ENCODE results near the gene MOSPD3. TPM values are rescaled to one million over a fixed set of nuclear protein-coding genes. Genes with fewer than 3 reads are reported as not detected.

Gene MOSPD3
- total RNA-seq, 1 experiment from 2014 or later: 16.7 TPM

DNA sequence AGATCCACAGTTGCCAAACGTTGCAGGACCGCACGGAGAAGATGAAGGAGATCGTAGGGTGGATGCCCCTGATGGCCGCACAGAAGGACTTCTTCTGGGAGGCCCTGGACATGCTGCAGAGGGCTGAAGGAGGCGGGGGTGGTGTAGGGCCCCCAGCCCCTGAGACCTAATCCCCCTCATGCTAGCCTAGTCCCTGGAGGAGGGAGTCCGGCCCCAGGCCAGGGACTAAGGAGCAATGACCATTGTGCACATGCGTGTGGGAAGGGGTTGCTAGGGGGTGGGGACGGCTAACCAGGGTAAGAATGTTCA is 11.7 kb upstream of the MOSPD3 start:
- H3K27me3 ChIP-seq (ENCODE audit: insufficient read depth, low read length): no peaks in the 10 kb centered on the region
- H4K91ac ChIP-seq (ENCODE audit: insufficient read length, low read depth, low read length): no peak overlapping the region
- no peaks in the 10 kb centered on the region for H3K79me1 ChIP-seq (ENCODE audit: insufficient read depth, low read depth, low read length, poor library complexity, severe bottlenecking)

More for the DNA sequence above, 11.7 kb upstream of the MOSPD3 start:
- H3K23ac ChIP-seq (ENCODE audit: insufficient read length, low read depth, low read length): no peak overlapping the region
- H2BK12ac ChIP-seq (ENCODE audit: insufficient read length, low read depth, low read length): no peak overlapping the region
- no peak overlapping the region for H3K4me2 ChIP-seq (ENCODE audit: insufficient read depth, insufficient read length, low read length)
- no peak overlapping the region for H2BK120ac ChIP-seq (ENCODE audit: low read depth, low read length, poor library complexity, severe bottlenecking)
- Mint-ChIP-seq H3K4me3 (no peak overlapping the region), H3K36me3 (ENCODE audit: insufficient read depth in 1 of 3, low read depth in 3 of 3) (peaks cover 5 to 36% (median 9%) of the 10 kb centered on the region in 3 experiments; a peak in 5 of 7 replicates), H3K27me3 (ENCODE audit: low read depth) (peaks cover 15% of the 10 kb centered on the region), H3K4me1 (peaks cover 27 to 38% of the 10 kb centered on the region in 2 experiments), H3K27ac (no peak overlapping the region), H3K9me3 (no peaks in the 10 kb centered on the region)
- H3K9me3 ChIP-seq (ENCODE audit: control insufficient read depth, low read depth, low read length): no peaks in the 10 kb centered on the region
- H3K4me1 ChIP-seq (ENCODE audit: insufficient read depth, low read length): peaks cover 4% of the 10 kb centered on the region; the same call in 1 of the 2 replicates
- H3K18ac ChIP-seq (ENCODE audit: insufficient read length, low read depth, low read length): no peak overlapping the region
- H3K27ac ChIP-seq (ENCODE audit: insufficient read length, low read depth, low read length): no peak overlapping the region
- H3K23me2 ChIP-seq (ENCODE audit: insufficient read length, low read depth, low read length, poor library complexity, severe bottlenecking): peaks cover 32% of the 10 kb centered on the region
- no peak overlapping the region for H2BK20ac ChIP-seq (ENCODE audit: low read depth, low read length, poor library complexity, severe bottlenecking)
- H4K20me1 ChIP-seq (ENCODE audit: control insufficient read depth, insufficient read depth, insufficient read length): no peaks in the 10 kb centered on the region
- H4K5ac ChIP-seq (ENCODE audit: insufficient read length, low read depth, low read length): no peak overlapping the region
- no peaks in the 10 kb centered on the region for H3K79me2 ChIP-seq (ENCODE audit: insufficient read depth, low read length)
- H2AFZ ChIP-seq (ENCODE audit: low read length): no peak overlapping the region
- DNase-seq: no peak
- H2BK15ac ChIP-seq (ENCODE audit: low read depth, low read length): no peak overlapping the region
- H4K8ac ChIP-seq (replicated peaks; ENCODE audit: insufficient read length, low read depth, low read length): no peak overlapping the region
- H3K4ac ChIP-seq (ENCODE audit: low read depth, low read length): no peak overlapping the region
- no CpG with 5 or more reads among the region's 9 CpGs for WGBS (ENCODE audit: extremely low coverage, insufficient read length, low lambda C conversion rate)
- no peak overlapping the region for H2BK5ac ChIP-seq (ENCODE audit: insufficient read length, low read length)
- H2AK5ac ChIP-seq (ENCODE audit: insufficient read length, low read length): no peak overlapping the region
- no peak overlapping the region; the same call in 1 of the 2 replicates for H3K14ac ChIP-seq (ENCODE audit: insufficient read depth, low read length)
- TF ChIP-seq, protein P1, sequence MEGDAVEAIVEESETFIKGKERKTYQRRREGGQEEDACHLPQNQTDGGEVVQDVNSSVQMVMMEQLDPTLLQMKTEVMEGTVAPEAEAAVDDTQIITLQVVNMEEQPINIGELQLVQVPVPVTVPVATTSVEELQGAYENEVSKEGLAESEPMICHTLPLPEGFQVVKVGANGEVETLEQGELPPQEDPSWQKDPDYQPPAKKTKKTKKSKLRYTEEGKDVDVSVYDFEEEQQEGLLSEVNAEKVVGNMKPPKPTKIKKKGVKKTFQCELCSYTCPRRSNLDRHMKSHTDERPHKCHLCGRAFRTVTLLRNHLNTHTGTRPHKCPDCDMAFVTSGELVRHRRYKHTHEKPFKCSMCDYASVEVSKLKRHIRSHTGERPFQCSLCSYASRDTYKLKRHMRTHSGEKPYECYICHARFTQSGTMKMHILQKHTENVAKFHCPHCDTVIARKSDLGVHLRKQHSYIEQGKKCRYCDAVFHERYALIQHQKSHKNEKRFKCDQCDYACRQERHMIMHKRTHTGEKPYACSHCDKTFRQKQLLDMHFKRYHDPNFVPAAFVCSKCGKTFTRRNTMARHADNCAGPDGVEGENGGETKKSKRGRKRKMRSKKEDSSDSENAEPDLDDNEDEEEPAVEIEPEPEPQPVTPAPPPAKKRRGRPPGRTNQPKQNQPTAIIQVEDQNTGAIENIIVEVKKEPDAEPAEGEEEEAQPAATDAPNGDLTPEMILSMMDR (conservative IDR thresholded peaks at IDR 0.05): no peak
- no peak overlapping the region for H3K56ac ChIP-seq (ENCODE audit: insufficient read length, low read depth, low read length)
- no peak overlapping the region for H3T11ph ChIP-seq (ENCODE audit: low read length)
- H3K9ac ChIP-seq (ENCODE audit: extremely low read depth, insufficient read length, low read length): no peak overlapping the region
